ENCODE results near the gene PARD3B.

PARD3B gene

GRCh38 chr2:204988836-204989235 lies 443.6 kb downstream of the PARD3B start:
- TF ChIP-seq CTCF (conservative IDR thresholded peaks at IDR 0.05; ENCODE audit: low read depth, low read length) = no peak
- H3K4me3 ChIP-seq (ENCODE audit: low read length) = no peak overlapping the region
- no peak for DNase-seq (ENCODE audit: low read depth)

- no peak for TF ChIP-seq CTCF (conservative IDR thresholded peaks at IDR 0.05; ENCODE audit: low read depth, low read length)
- no peak for DNase-seq (ENCODE audit: low read depth)
Measured at GRCh38 chr2:204989877-204990276, 444.6 kb downstream of the PARD3B start.

GRCh38 chr2:205001300-205001966 lies 456.2 kb downstream of the PARD3B start:
- no peak for TF ChIP-seq CTCF (conservative IDR thresholded peaks at IDR 0.05; ENCODE audit: low read depth, low read length)
- H3K4me3 ChIP-seq (ENCODE audit: low read length) = no peak overlapping the region
- no peak for DNase-seq (ENCODE audit: low read depth)

More at GRCh38 chr2:204989877-204990276, 444.6 kb downstream of the PARD3B start:
- H3K4me3 ChIP-seq (ENCODE audit: low read length) = no peak overlapping the region

- no peak for TF ChIP-seq CTCF (conservative IDR thresholded peaks at IDR 0.05; ENCODE audit: low read depth, low read length)
- no peak overlapping the region for H3K4me3 ChIP-seq (ENCODE audit: low read length)
- DNase-seq (ENCODE audit: low read depth) = no peak
Measured at GRCh38 chr2:205002390-205002789, 457.1 kb downstream of the PARD3B start.

GRCh38 chr2:205003288-205003687 lies 458.0 kb downstream of the PARD3B start:
- no peak for DNase-seq (ENCODE audit: low read depth)
- no peak for TF ChIP-seq CTCF (conservative IDR thresholded peaks at IDR 0.05; ENCODE audit: low read depth, low read length)
- H3K4me3 ChIP-seq (ENCODE audit: low read length) = no peak overlapping the region

GRCh38 chr2:205010196-205010595 lies 464.9 kb downstream of the PARD3B start:
- no peak for TF ChIP-seq CTCF (conservative IDR thresholded peaks at IDR 0.05; ENCODE audit: low read depth, low read length)
- DNase-seq (ENCODE audit: low read depth) = no peak
- no peak overlapping the region for H3K4me3 ChIP-seq (ENCODE audit: low read length)

- TF ChIP-seq CTCF (conservative IDR thresholded peaks at IDR 0.05; ENCODE audit: low read depth, low read length) = no peak
- H3K4me3 ChIP-seq (ENCODE audit: low read length) = no peak overlapping the region
- no peak for DNase-seq (ENCODE audit: low read depth)
Measured at GRCh38 chr2:205011031-205011430, 465.8 kb downstream of the PARD3B start.

Measured in retinal pigment epithelial cell (primary cell).